ENCODE measurements around the gene CHCHD3. TPM values are rescaled to one million over a fixed set of nuclear protein-coding genes. Genes with fewer than 3 reads are reported as not detected.
"Not testable (repeated sequence)": the region's sequence is repeated elsewhere in the genome, so short reads cannot be mapped to it uniquely, and the experiment has no call there.

CHCHD3 gene
- polyA plus RNA-seq, 5 donors, result 50.0 to 61.4 (median 50.9) TPM

DNA sequence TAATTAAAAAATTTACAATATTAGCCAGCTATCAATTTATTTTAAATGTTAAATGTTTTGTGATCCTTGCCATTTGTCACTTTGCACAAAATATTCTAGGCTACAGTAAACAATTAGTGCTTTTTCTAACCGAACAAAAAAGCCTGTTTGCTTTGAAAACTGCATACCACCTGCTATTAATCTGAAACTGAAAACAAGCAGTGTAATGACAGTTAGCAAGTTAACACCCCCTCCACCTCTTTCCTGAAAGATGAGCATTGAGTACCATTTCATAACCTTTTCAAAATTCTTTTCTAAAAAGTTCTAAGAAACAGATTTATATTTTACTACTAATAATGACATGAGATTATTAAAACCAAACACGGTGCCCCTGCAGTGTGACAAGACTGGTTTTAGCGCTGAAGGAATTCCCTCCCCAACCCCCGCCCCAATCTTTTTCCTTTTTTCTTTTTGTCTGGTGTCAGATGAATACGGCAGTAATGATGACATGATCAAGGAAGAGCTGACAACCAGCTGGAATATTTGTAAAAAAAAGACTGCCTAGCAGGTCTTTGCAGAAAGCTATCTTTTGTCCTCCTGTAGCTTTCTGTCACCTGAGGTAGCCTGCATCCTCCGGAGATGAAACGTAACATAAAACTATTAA is 175.6 kb downstream of the CHCHD3 start:
- DNase-seq, result no peak

DNA sequence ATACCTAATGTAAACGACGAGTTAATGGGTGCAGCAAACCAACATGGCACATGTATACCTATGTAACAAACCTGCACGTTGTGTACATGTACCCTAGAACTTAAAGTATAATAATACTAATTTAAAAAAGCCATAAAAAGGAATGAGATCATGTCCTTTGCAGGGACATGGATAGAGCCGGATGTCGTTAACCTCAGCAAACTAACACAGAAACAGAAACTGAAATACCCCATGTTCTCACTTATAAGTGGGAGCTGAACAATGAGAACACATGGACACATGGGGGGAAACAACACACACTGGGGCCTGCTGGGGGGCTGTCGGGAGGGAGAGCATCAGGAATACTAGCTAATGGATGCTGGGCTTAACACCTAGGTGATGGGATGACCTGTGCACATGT is 176.8 kb downstream of the CHCHD3 start:
- DNase-seq, result not testable (repeated sequence)

DNA sequence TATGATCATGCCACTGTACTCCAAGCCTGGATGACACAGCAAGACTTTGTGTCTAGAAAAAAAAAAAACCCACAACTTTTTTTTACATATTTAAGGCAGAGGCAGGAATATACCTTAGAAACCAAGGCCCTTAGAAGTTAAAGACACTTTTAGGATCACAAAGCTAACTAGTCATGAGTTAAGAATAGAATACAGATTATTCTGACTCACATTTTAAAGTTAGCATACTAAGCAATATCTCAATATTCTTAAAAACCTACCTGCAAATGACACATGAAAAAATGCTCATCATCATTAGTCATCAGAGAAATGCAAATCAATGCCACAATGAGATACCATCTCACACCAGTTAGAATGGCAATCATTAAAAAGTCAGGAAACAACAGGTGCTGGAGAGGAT is 177.7 kb downstream of the CHCHD3 start:
- no peak for DNase-seq

DNA sequence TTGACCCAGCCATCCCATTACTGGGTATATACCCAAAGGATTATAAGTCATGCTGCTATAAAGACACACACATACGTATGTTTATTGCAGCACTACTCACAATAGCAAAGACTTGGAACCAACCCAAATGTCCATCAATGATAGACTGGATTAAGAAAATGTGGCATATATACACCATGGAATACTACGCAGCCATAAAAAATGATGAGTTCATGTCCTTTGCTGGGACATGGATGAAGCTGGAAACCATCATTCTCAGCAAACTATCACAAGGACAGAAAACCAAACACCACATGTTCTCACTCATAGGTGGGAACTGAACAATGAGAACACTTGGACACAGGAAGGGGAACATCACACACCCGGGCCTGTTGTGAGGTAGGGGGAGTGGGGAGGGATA is 179.6 kb downstream of the CHCHD3 start:
- DNase-seq, result not testable (repeated sequence)

DNA sequence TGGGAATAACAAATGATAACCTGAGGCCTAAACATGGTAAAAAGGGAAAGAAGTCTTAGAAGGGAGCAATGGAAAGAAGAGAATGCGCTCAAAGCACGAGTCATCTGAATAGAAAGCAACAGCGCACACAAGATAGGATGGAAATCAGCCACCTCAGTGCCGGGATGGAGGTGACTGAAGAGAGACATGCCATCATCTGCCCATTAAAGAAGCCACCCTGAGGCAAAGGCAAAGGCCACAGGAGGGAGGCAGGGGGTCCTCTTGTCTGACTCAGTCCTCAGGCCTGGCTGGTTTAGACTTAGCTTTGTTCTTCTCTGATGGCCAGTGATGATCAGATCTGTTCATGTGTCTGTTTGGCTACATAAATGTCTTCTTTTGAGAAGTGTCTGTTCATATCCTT is 180.6 kb downstream of the CHCHD3 start:
- no peak for DNase-seq

DNA sequence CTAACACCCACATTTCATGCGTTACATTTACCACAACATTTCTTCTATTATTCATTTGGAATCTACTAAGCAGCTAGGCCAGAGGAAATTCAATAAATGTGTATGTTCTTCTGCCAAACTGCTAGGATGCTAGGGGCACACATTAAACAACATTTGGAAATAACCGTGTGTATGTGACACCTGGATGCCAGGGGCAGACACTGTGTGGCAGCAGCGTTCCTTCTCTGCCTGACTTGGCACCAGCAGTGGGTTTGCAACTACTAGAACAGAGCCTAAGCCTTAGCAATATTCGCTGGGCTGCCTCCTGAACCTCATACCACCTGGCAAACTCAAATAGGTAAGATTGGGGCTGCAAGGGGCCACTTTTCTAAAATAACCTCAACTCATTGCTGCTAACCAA is 182.1 kb downstream of the CHCHD3 start:
- no peak for DNase-seq

DNA sequence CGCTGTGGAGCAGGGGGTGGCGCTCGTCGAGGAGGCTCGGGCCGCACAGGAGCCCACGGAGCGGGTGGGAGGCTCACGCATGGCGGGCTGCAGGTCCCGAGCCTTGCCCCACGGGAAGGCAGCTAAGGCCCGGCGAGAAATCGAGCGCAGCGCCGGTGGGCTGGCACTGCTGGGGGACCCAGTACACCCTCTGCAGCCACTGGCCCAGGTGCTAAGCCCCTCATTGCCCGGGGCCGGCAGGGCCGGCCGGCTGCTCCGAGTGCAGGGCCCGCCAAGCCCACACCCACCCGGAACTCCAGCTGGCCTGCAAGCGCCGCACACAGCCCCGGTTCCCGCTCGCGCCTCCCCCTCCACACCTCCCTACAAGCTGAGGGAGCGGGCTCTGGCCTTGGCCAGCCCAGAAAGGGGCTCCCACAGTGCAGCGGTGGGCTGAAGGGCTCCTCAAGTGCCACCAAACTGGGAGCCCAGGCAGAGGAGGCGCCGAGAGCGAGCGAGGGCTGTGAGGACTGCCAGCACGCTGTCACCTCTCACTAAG is 183.2 kb downstream of the CHCHD3 start:
- not testable (repeated sequence) for DNase-seq

DNA sequence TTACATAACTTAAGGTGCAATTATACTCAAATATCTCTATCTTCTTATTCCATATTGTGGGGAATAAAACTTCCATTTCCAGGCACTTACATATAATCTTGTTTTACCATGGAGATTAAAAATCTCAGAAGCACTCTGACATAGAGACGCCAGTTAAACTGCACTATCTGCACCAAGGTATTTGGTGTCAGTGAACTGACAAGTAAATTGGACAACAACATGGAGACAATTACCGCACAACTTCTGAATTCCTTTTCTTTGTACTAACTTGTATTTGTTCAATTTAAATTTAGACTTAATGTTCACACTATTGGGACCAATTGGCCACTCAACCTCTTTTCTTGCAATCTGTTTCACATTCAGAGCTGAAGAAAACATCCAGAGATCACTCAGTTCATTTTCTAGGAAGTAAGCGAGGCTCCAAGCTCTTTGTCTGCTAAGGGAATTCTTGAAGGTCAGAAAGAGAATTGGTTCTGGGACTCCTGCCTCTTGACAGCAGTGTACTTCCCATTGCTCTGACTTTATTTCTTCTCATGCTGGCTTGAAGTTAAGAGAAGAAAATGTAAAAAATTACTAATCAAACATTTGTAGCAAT is 184.7 kb downstream of the CHCHD3 start:
- no peak for DNase-seq

DNA sequence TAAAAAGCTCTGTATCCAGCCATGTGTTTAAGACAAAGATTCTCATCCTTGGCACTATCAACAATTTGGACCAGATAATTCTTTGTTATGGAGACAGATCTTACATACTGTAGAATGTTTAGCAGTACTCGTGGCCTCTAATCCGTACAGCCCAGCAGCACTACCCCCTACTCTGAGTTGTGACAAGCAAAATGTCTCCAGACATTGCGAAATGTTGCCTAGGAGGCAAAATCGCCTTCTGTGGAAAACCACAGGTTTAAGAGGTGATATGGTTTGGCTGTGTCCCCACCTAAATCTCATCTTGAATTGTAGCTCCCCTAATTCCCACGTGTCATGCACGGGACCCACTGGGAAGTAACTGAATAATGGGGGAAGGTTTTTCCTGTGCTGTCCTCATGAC is 186.7 kb downstream of the CHCHD3 start:
- DNase-seq, result no peak

DNA sequence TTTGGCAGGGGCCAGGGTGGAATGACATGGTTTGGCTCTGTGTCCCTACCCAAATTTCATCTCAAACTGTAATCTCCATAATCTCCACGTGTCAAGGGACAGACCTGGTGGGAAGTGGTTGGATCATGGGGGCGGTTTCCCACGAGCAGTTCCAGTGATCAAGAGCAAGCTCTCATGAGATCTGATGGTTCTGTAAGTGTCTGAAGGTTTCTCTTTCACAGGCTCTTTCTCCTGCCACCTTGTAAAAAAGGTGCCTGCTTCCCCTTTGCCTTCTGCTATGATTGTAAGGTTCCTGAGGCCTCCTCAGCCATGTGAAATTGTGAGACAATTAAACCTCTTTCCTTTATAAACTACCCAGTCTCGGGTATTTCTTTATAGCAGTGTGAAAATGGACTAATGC is 188.3 kb downstream of the CHCHD3 start:
- no peak for DNase-seq

DNA sequence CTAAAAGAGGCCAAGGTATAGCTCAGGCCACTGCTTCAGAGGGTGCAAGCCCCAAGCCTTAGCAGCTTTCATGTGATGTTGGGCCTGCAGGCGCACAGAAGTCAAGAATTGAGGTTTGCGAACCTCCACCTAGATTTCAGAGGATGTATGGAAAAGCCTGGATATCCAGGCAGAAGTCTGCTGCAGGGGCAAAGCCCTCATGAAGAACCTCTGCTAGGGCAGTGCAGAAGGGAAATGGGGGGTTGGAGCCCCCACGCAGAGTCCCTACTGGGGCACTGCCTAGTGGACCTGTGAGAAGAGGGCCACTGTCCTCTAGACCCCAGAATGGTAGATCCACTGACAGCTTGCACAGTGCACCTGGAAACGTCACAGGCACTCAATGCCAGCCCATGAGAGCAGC is 189.1 kb downstream of the CHCHD3 start:
- DNase-seq, result not testable (repeated sequence)

DNA sequence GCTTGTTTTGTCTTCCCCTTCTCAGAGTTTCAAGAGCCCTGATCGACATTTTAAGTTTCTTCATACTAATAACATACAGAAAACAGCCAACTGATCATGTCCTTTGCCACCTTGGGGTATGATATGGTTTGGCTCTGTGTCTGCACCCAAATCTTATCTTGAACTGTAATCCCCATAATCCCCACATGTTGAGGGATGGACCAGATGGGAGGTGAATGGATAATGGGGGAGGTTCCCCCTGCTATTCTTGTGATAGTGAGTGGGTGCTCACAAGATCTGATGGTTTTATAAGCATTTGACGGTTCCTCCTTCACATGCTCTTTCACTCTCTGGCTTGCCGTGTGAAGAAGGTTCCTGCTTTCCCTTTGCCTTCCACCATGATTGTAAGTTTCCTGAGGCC is 190.3 kb downstream of the CHCHD3 start:
- DNase-seq, result no peak

DNA sequence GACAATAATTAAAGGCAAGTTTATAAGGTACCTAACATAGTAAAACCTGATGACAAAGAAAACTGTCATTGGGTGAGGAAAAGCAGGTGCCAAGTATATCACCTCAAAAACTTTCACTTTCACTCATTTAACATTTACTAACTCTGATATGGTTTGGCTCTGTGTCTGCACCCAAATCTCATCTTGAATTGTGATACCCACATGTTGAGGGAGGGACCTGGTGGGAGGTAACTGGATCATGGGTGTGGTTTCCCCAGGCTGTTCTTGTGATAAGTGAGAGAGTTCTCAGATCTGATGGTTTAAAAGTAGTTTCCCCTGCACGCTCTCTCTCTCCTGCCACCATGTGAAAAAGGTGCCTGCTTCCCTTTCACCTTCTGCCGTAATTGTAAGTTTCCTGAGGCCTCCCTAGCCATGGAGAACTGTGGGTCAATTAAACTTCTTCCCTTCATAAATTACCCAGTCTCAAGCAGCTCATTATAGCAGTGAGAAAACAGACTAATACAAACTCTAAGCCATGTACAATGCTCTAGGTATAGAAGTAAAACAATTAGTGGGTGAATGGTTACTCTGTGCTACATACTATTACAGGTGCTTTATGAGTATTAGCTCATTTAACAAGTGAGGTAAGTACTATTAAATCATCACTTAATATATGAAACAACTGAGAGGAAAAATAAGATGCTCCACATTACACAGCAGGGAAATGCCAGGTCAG is 199.0 kb downstream of the CHCHD3 start:
- DNase-seq, result no peak

DNA sequence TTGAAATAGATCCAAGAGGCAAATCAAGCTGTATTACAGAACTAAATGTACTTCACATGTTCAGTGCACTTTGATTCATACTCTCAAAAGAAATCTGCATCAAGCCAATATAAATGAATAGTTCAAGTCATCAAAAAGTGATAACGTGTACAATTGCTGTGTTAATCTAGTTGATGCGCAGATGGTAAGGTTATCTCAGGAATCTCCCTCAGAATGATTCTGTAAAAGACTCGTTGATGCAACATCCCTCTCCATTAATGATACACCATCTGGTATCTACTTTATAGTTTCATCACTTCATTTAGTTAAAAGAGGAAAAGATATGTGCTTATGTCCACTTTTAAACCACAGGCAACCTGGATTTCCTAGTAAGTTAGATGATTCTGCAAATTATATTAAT is 200.6 kb downstream of the CHCHD3 start:
- no peak for DNase-seq

DNA sequence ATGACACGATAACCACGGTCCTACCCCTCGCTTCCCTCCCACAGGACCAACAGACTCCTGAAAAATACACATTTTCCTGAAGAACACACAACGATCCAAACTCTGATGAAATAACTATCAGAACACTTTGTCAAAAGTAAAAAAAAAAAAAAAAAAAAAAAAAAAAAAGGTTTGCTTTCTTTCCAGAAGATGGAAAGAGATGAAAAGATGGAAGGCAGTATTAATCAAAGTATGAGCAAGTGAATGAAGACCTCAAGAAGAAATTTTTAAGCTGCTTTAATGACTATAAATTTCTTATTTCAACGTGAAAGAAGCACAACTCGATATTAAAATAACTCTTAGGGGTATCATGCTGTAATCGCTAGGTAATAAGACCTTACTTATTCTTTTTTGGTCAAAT is 202.3 kb downstream of the CHCHD3 start:
- no peak for DNase-seq

DNA sequence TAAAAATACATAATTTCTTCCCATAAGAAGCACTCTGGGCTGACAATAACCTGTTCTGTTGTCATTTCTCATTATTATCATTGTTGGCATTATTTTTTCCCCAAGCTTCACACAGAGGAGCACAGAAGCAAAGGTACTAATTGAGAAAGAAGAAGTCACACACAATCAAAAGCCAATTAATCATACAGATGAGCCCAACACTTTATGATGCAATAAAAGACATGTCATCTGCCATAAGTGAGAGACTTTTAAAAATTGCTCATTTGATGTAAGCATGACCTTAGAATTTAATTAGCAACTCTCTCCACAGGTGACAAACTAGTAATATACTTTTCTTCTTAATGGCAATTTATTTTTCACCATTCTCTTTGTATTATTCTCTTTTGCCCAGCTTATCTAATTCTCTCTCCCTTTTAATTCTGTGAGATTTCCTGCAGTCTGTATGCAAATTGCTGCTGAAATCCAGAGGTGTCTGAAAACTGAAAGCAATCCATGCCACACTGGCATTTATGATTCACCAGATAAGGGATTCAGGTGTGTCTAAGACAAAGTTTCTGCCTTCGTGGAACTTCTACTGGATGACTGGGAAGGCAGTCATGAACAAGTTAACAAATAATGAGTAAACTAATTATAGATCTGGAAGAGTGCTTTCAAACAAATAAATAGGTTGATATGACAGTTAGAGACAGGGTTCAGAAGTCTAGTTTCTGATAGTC is 203.5 kb downstream of the CHCHD3 start:
- DNase-seq, result no peak

DNA sequence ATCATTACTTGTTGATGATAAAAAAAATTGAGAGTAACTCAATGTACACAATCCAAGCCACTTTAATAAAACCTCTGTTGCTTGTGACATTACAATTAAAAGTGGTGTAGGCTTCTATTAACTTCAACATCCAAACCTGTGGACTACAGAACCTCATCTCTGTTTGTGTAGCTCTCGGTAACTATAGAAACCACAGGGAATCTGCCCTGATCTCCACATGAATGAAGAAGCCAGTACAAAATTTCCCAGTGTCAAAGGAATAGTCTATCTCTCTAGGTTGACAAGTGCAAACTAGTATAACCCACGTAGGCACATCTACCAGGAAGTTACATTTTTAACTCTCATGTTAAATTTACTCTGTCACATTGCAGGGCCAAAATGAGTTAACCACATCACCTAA is 204.3 kb downstream of the CHCHD3 start:
- DNase-seq, result no peak

DNA sequence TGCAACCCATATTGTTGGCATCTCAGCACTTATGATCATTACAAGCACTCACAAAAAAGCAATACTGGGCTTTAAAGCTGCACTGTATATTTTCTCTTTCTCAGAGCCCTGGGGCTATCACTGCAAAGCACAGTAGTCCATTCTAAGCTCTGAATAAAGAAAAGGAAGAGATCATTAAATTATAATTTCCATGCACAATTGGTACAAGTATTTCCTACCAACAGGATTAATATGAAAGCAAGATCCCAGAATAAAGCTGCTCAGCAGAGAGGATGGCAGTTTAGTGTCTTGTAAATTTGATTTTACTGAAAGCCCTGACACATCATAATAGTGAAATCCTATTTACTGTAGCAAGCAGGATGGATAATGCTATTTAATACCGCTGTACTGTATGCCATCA is 205.3 kb downstream of the CHCHD3 start:
- no peak for DNase-seq

DNA sequence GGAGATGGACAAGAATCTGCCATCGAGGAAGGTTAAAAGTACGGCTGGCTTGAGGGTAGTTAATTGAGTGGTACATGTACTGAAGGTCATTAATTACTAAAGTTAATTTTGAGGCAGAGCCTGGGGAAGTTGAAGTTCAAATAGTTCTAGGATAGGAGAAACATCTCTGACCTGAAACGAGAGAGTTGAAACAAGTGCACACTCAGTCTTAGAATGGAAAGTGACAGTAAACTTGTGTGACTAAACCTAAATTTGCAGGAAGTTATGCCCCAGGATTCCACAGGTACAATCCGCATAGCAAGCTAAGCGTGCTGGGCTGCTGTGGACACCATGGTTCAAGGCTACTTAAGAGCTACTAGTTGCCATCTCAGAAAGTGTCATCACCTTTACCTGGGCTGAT is 209.9 kb downstream of the CHCHD3 start:
- no peak for DNase-seq

DNA sequence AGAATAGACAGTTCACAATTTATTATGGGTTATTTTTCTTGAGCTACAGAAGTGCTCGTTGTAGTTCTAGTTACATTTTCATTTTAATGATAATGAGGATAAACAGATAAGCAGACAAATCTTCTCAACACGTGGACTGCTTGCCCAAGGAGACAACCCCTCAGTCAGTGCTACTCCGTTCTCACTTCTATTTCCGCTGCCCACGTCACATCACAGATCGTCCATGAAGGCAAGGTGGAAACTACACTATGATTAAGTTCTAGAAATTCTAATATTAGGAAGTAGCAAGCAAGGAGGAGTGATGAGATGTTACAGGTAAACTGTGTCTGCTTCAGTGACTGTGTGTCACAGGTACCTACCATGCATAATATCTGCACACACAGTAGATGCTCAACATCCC is 210.5 kb downstream of the CHCHD3 start:
- DNase-seq, result no peak

DNA sequence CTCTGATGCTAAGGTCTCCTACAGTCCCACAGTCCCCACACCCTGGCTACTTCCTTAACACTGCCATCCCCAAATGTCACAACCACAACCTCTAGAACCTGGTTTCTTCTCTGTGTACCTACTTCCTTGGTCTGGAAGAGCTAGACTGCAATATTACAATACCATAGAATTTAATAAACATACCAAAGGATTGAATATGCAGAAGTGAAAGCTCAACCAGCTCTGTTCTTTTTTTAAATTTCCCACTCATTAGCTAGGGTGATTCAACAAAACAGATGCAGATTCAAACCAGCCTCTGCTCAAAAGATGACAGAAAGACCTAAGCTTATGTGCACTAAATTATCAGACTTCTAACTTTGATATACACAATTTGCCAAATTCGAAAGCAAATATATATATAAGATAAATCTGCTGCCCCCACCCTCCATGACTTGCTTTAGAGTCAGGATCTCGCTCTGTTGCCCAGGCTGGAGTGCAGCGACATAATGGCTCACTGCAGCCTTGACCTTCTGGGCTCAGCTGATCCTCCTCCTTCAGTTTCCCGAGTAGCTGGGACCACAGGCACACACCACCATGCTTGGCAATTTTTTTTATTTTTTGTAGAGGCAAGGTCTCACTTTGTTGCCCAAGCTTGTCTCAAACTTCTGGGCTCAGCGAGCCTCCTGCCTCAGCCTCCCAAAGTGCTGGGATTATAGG is 212.6 kb downstream of the CHCHD3 start:
- DNase-seq, result no peak

DNA sequence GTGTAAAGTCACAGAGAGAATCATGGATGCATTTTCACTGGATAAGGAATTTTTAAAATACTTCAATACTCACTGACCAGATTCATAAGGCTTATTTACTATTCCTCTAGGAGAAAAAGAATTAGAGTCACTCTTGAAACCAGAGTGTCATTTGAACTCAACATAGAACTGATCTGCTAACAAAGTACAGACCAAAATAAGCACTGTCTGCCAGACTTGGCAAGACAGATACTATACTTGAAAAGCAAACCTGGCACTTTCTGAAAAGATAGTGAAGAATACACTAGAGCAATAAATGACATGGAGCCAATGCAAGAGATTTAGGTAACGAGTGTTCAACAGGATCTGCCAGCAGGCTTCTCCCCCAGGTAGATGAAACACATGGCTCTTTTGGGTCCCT is 215.3 kb downstream of the CHCHD3 start:
- DNase-seq, result no peak

Data from right lung (tissue), 5 donors.